Skin epidermis (tissue), 12 donors: ENCODE data around the gene TSPEAR.

Experiments used
- H3K27ac ChIP-seq, 21 experiments: fragments of 200-600 bp; sonication (generic) in 11 of 21; one replicate each; pipeline ENCODE4 v1.5.0; 2020; ENCODE audit warnings: mild to moderate bottlenecking in 3 of 21, inconsistent platforms in 2 of 21, moderate library complexity in 2 of 21
- H3K4me3 ChIP-seq, 7 experiments: fragments of 200-600 bp; sonication (generic) in 2 of 7; one replicate each; pipeline ENCODE4 v1.5.0; 2020; ENCODE audit warnings: inconsistent platforms in 2 of 7, mild to moderate bottlenecking in 2 of 7, moderate library complexity in 1 of 7

Gene TSPEAR

DNA sequence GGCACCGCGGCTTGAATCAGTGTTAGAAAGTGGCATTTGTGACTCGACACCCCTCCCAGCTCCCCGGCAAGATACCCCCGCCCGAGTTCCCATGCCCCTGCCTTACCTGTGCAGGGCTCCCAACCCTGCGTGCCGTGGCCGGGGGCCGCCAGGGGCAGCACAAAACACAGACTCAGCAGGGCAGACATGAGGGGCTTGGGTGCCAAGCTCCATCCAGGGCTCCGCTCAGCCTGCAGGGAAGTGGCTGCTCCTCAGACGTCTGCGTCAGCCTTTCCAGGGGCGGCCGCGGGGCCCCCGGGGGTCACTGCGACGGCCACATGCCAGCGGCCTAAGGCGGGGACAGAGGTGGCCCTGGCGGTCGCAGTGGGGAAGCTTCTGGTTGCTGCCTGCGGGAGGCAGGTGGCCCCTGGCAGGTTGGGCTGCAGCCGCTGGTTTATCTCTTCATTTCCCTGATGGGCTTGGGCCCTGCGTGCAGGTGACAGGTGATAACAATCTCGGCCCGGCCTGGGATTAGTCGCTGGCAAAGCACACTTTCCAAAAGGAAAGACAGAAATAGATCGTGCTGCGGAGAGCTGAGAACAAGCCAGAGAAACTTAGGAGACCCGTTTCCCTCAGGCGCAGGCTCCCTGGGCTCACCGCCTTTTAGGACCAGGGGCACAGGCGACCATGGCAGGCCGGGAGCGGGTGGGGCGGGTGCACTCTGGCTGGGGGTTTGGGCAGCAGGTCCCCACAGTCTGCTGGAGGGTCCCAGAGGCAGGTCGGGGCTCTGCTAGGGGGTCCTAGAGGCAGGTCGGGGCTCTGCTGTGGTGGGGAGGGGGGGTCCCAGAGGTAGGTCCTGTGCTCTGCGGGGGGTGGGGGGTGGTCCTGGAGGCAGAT lies at the start of gene TSPEAR:
Gene TSPEAR (minus strand): TSS at position 246 of the 876 bp plus-strand sequence. CDS start 58 bp downstream, at position 188.
- Histone ChIP-seq H3K27ac (no peak within 1 kb of the TSS), H3K4me3 (peak within 1 kb of the TSS in 1 of 7 experiments; percentile 17)

GRCh38 chr21:44760376-44760775 lies 49.0 kb upstream of the TSPEAR start:
- H3K4me3 ChIP-seq, result no peak overlapping the region
- H3K27ac ChIP-seq, result no peak overlapping the region

GRCh38 chr21:44759628-44760285 lies 48.4 kb upstream of the TSPEAR start:
- no peak overlapping the region for H3K27ac ChIP-seq
- no peak overlapping the region for H3K4me3 ChIP-seq

DNA sequence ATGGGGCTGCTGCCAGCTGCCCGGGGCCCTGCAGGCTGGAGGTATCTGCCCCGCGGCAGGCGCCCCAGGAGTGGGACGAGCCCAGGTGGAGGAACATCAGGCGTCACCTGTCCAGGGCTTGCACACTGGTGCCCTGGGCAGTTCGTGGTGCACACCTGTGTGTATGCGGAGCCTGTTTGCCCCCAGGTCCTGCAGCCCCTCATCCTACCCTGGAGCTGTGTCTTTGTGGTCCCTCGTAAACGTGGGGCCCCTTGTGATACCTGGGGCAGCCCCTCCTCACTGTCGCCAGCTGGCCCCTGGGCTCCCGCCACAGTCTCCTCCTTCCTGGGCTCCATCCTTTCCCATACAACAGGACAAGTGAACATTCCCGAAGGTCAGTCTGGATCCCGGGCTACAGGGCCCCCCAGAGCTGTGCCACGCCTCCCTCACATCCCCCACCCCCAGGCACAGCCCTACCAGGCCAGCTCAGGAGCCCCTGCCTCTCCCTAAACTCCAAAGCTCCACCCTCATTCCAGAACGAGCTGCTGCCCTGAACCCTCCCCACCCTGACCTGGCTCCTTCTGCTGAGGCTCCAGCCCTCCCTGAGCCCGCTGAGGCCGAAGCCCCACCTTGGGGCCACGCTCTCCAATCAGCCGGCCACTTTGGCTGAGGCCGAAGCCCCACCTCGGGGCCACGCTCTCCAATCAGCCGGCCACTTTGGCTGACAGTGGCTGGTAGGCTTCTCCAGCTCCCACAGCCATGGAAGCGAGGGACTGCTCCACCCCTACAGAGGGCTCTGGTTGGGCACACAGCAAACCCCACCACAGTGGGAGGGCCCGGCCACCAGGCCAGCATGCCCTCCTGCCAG lies 47.6 kb upstream of the TSPEAR start:
- H3K4me3 ChIP-seq, result no peak overlapping the region

DNA sequence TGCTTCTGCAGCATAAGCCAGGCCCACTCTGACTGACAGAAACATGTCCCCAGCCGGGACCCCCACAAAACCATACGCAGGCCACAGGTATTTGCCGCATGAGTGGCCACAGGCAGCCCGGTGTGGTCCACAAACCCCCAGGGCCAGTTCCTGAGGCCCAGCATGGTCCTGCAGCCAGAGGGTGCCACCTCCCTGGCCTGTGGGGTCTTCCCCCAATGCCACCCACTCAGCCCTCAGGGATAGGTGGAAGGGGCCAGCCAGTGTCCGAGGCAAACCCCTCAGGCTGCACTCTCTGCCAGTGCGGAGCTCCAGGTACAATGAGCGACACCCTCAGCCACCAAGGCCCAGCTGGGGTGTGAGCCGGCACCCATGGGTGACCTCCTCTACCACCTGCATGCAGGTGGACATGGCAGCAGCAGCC lies 46.8 kb upstream of the TSPEAR start:
- Histone ChIP-seq H3K27ac (no peak overlapping the region), H3K4me3 (no peak overlapping the region)

More for the DNA sequence above, 47.6 kb upstream of the TSPEAR start:
- no peak overlapping the region for H3K27ac ChIP-seq

GRCh38 chr21:44757731-44758130 lies 46.4 kb upstream of the TSPEAR start:
- Histone ChIP-seq H3K4me3 (no peak overlapping the region), H3K27ac (no peak overlapping the region)

GRCh38 chr21:44756423-44757185 lies 45.2 kb upstream of the TSPEAR start:
- Histone ChIP-seq H3K27ac (no peak overlapping the region), H3K4me3 (no peak overlapping the region)

DNA sequence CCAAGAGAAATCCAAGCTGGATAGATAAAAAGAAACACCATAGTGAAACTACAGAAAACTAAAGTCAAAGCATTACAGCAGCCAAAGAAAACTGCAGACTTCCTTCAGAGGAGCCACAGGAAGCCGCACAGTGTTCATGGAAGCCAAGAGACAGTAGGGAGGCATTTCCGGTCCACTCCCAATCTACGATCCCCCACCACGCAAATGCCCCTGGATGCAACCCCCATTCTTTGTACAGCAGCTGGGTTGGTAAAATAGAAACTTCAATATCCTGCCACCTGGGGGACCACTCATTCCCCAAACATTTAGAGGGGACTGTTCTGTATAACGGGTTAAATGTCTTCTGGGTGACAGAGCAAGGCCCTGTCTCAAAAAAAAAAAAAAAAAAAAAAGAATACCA lies 43.9 kb upstream of the TSPEAR start:
- Histone ChIP-seq H3K27ac (no peak overlapping the region), H3K4me3 (no peak overlapping the region)

- H3K4me3 ChIP-seq, result no peak overlapping the region
- H3K27ac ChIP-seq, result peak overlapping the region in 1 of 21 experiments; percentile 7
These were observed 42.0 kb upstream of the TSPEAR start for GRCh38 chr21:44753357-44753756.

- Histone ChIP-seq H3K27ac (peak overlapping the region in 1 of 21 experiments; percentile 30), H3K4me3 (no peak overlapping the region)
These were observed 41.4 kb upstream of the TSPEAR start for GRCh38 chr21:44752671-44753235.

- Histone ChIP-seq H3K4me3 (peak overlapping the region in 1 of 7 experiments; percentile 0), H3K27ac (peak overlapping the region in 1 of 21 experiments; percentile 30)
These were observed 40.6 kb upstream of the TSPEAR start for GRCh38 chr21:44751799-44752636.

DNA sequence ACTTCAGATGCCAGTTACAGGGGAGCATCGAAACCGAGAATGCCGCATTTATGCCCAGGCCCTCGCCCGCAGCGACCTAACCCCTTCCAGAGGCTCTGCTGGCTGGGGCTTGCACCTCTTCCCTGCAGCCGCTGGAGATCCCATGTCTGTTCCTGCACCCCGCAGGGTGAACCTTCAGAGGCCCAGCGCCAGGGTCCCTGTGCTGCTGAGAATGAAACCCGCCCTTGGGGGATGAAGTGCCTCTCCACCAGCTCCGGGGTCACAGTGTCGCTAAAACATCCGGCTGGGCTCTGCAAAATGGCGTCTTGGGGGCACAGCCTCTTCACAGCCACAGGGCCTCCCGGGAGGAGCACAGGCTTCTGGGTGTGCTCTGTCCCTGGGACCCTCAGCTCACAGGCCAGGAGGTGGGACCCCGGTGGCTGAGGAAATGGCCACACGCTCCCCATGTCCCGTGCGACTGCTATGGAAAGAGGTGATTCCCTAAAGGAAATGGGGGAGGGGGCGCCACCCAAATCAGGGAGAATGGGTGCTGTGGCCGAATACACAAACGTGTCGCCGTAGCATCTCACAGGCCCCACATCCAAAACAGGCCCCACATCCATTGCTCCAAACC lies 39.9 kb upstream of the TSPEAR start:
- Histone ChIP-seq H3K4me3 (no peak overlapping the region), H3K27ac (peak overlapping the region in 1 of 21 experiments; percentile 28)

GRCh38 chr21:44750675-44751025 lies 39.3 kb upstream of the TSPEAR start:
- H3K4me3 ChIP-seq, result no peak overlapping the region

GRCh38 chr21:44749759-44750674 lies 38.6 kb upstream of the TSPEAR start:
- H3K4me3 ChIP-seq, result no peak overlapping the region
- H3K27ac ChIP-seq, result peak overlapping the region in 6 of 21 experiments; percentile 7 to 68 (median 48)

More at GRCh38 chr21:44750675-44751025, 39.3 kb upstream of the TSPEAR start:
- H3K27ac ChIP-seq, result no peak overlapping the region

DNA sequence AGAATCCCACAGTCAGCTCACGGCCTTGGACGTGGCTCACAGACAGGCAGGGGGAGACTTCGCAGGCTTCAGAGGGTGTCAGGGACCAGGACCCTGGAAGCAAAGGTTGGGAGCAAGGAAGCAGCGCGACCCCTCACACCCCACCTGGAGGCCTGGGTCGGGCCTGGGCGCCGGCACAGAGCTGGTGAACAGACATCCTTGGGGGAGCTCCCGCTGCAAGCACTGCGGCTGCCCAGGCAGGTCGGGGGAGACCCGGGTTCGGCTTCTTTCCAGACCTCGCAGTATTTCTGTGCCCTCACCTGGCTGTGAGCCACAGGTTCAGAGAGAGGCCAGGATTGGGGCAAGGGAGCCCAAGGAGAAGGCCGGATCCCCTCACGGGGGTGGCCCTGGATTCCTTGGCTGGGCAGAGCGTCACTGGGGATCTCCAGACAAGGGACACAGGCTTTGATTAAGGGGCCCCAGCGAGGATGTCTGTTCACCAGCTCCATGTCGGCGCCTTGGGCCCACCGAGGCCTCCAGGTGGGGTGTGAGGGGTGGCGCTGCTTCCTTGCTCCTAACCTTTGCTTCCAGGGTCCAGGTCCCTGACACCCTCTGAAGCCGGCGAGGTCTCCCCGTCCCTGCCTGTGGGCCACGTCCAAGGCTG lies 37.9 kb upstream of the TSPEAR start:
- Histone ChIP-seq H3K4me3 (peak overlapping the region in 3 of 7 experiments; percentile 8 to 19 (median 11)), H3K27ac (peak overlapping the region in 8 of 21 experiments; percentile 7 to 68 (median 41))

- peak overlapping the region in 6 of 21 experiments; percentile 12 to 68 (median 49) for H3K27ac ChIP-seq
- peak overlapping the region in 3 of 7 experiments; percentile 8 to 19 (median 11) for H3K4me3 ChIP-seq
These were observed 37.2 kb upstream of the TSPEAR start for GRCh38 chr21:44748621-44749020.
